SK-N-SH (cell line): ENCODE results near the gene IPO4. TPM values are rescaled to one million over a fixed set of nuclear protein-coding genes. Genes with fewer than 3 reads are reported as not detected.
A peak's percentile ranks its signal among the peaks of the same experiment; 100 is the strongest.

Experiments
- CTCF ChIA-PET: fragments of 300-600, 350-600 bp; formaldehyde crosslinking; extraction: SDS; loops from one replicate; lab custom pipeline; 2021; lab: Yijun Ruan, JAX
- POLR2A ChIA-PET: fragments of 350-600 bp; sonication (Branson Sonifier 250); formaldehyde crosslinking; extraction: SDS; loops from one replicate; lab custom pipeline; 2020; ENCODE audit warnings: antibody characterized with exemption, inconsistent platforms; lab: Yijun Ruan, JAX
- DNase-seq: peaks from one replicate; pipeline ENCODE4 v3.0.0; 2012
- H2AFZ ChIP-seq: fragments of 200-600 bp; sonication (generic); 2 replicates; pipeline ENCODE4 v1.8.1; 2016; ENCODE audit warnings: antibody characterized with exemption, mild to moderate bottlenecking, low read depth
- H3F3A ChIP-seq: fragments of 200-600 bp; sonication (generic); replicated peaks from 2 replicates; pipeline ENCODE3; 2016; ENCODE audit warnings: antibody characterized with exemption, mild to moderate bottlenecking; ENCODE audit not compliant: insufficient read depth
- H3K27ac ChIP-seq, 2 experiments: fragments of 200-500 bp in 1 of 2; fragments of 200-600 bp in 1 of 2; sonication (Bioruptor generic) in 1 of 2; sonication (generic), shearing (Covaris generic) in 1 of 2; 2 replicates each; pipeline versions ENCODE4 v1.5.1 to v1.6.1; 2014 to 2016; ENCODE audit warnings: low read depth in 2 of 2, inconsistent platforms in 1 of 2, low read length in 1 of 2, mild to moderate bottlenecking in 1 of 2, mixed read lengths in 1 of 2
- H3K27me3 ChIP-seq: fragments of 200-600 bp; sonication (generic), shearing (Covaris generic); 2 replicates; pipeline ENCODE4 v1.6.1; 2016; ENCODE audit warnings: mixed run types; ENCODE audit not compliant: insufficient read depth
- H3K36me3 ChIP-seq, 2 experiments: fragments of 200-500 bp in 1 of 2; fragments of 200-600 bp in 1 of 2; sonication (Bioruptor generic) in 1 of 2; sonication (generic) in 1 of 2; replicated peaks in 1 of 2; 2 replicates each; pipeline versions ENCODE3 to v1.5.1; 2014 to 2016; ENCODE audit warnings: low read length in 1 of 2, mild to moderate bottlenecking in 1 of 2; ENCODE audit not compliant: insufficient read depth in 2 of 2, control insufficient read depth in 1 of 2
- H3K4me1 ChIP-seq, 2 experiments: fragments of 200-500 bp in 1 of 2; fragments of 200-600 bp in 1 of 2; sonication (Bioruptor generic) in 1 of 2; sonication (generic), shearing (Covaris generic) in 1 of 2; 2 replicates each; pipeline versions ENCODE4 v1.5.1 to v1.6.1; 2014 to 2016; ENCODE audit warnings: low read depth in 1 of 2, low read length in 1 of 2, mixed run types in 1 of 2; ENCODE audit not compliant: insufficient read depth in 2 of 2, control insufficient read depth in 1 of 2
- H3K4me2 ChIP-seq: fragments of 200-600 bp; sonication (generic), shearing (Covaris generic); 2 replicates; pipeline ENCODE4 v1.6.1; 2017; ENCODE audit warnings: mixed run types
- H3K4me3 ChIP-seq, 2 experiments: fragments of 200-500 bp in 1 of 2; fragments of 200-600 bp in 1 of 2; sonication (Bioruptor generic) in 1 of 2; sonication (generic), shearing (Covaris generic) in 1 of 2; 2 replicates each; pipeline versions ENCODE4 v1.5.1 to v1.8.1; 2014 to 2016; ENCODE audit warnings: low read depth in 2 of 2, inconsistent platforms in 1 of 2, low read length in 1 of 2, mild to moderate bottlenecking in 1 of 2, mixed read lengths in 1 of 2, moderate library complexity in 1 of 2
- H3K79me2 ChIP-seq: fragments of 200-600 bp; sonication (generic); 2 replicates; pipeline ENCODE4 v1.8.1; 2017; ENCODE audit warnings: mild to moderate bottlenecking; ENCODE audit not compliant: insufficient read depth
- H3K9ac ChIP-seq: fragments of 200-600 bp; sonication (generic); 2 replicates; pipeline ENCODE4 v1.6.1; 2017; ENCODE audit warnings: mixed run types
- H3K9me2 ChIP-seq: fragments of 200-600 bp; sonication (generic); 2 replicates; pipeline ENCODE4 v1.6.1; 2017; ENCODE audit warnings: mixed run types
- H3K9me3 ChIP-seq: fragments of 200-600 bp; sonication (generic); 2 replicates; pipeline ENCODE4 v1.6.1; 2017; ENCODE audit warnings: mixed run types, mild to moderate bottlenecking, moderate library complexity
- H4K20me1 ChIP-seq: fragments of 200-600 bp; sonication (generic); 2 replicates; pipeline ENCODE4 v1.6.1; 2017; ENCODE audit warnings: mild to moderate bottlenecking, mixed run types; ENCODE audit not compliant: insufficient read depth
- CHD2 ChIP-seq: fragments of 150-350 bp; IDR thresholded peaks from 2 replicates; pipeline ENCODE4 v1.6.1; 2018; ENCODE audit warnings: low read length; ENCODE audit not compliant: partially characterized antibody
- FOSL2 ChIP-seq: IDR thresholded peaks from 2 replicates; pipeline ENCODE4 v1.4.0; 2012; ENCODE audit warnings: low read depth, mild to moderate bottlenecking, moderate library complexity, borderline replicate concordance
- MXI1 ChIP-seq: IDR thresholded peaks from 2 replicates; pipeline ENCODE4 v1.6.1; 2012; ENCODE audit warnings: mild to moderate bottlenecking, low read depth, low read length, improper control_type of control experiment
- RCOR1 ChIP-seq: fragments of 150-350 bp; IDR thresholded peaks from 2 replicates; pipeline ENCODE4 v1.6.1; 2017; ENCODE audit warnings: antibody characterized with exemption, low read length
- RFX5 ChIP-seq: IDR thresholded peaks from 2 replicates; pipeline ENCODE4 v1.6.1; 2012; ENCODE audit warnings: mild to moderate bottlenecking, improper control_type of control experiment, low read length
- TCF12 ChIP-seq: IDR thresholded peaks from 2 replicates; pipeline ENCODE4 v1.4.0; 2012
- WGBS: methylation state at CpG from one replicate; pipeline ENCODE4 v1.1.6; 2017; ENCODE audit warnings: low lambda C conversion rate; 5-methylcytosine and 5-hydroxymethylcytosine counted together
- polyA plus RNA-seq, 3 experiments: library from polyadenylated mRNA; depleted of rRNA; stranded (reverse); fragments of >200 nt; gene quantifications; 2 replicates each; pipeline ENCODE4 v1.2.3, GENCODE V29; 2012

The IPO4 gene
- polyA plus RNA-seq, 1 of the 3 experiments (the other 2 are of a cell fraction): 61.3 TPM

DNA sequence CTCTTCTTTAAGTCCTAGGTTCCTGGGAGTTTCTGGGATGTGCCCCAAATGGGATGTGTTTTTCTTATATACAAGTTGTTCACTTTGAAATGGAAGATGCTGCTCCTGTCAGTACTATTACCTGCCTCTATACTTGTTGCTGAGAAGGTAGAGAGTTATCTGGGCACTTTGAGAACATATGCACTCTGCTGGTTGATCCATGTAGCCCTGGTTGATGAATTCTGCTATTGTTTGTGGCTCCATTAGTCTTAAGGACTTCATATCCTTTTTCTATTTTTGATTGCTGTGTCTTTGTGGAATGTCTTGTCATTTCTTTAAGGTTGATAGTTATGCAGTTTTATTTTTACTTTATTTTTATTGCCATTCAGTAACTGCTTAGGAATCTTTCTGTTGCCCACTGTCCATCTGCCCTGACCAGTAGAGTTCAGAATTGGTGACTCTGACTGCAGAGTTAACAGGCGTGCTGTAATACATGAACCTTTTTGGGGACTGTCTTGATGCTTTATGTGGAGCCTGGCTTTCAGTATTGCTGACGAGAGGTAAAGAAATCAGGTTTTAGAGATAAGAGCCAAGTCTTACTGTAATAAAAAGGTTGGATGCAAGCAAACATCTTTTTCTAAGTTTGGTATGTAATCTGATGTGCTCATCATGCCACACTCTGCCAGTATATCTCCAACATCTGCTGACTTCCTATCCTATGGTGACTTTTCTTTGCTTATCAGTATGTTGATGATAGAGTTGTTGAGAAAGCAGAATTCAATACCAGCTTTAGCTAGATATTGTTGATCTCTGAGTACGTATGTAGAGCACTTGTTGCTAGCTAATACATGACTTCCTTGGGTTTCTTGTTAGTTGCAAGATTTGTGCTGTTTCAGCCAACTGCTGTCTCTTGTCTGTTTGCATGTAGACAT lies 45.7 kb upstream of the IPO4 start:
- Histone ChIP-seq H3K27me3 (no peaks in the 10 kb centered on the region), H3K9me3 (no peaks in the 10 kb centered on the region), H3K4me2 (peak overlapping the region; percentile 91), H3K9me2 (no peaks in the 10 kb centered on the region), H3K27ac (no peak overlapping the region; a peak in 1 of 4 replicates), H3K4me3 (peak overlapping the region in 1 of 2 experiments; percentile 93; a peak in 3 of 4 replicates), H3K36me3 (peaks cover 36 to 53% of the 10 kb centered on the region in 2 experiments), H2AFZ (no peak overlapping the region), H3K9ac (no peak overlapping the region), H3K4me1 (peaks cover 24 to 26% of the 10 kb centered on the region in 2 experiments; a peak in 3 of 4 replicates), H3K79me2 (peaks cover 69% of the 10 kb centered on the region), H4K20me1 (peaks cover 2% of the 10 kb centered on the region; the same call in 1 of the 2 replicates), H3F3A (peaks cover 12% of the 10 kb centered on the region)
- TF ChIP-seq RFX5 (no peak), FOSL2 (no peak), MXI1 (no peak), TCF12 (no peak)
- WGBS: 95% methylated on average over 3 of the region's 3 CpGs
- POLR2A ChIA-PET: interaction anchor here (1.2 to 1.7 kb wide), 3 partner anchors 8 to 132 kb away, joined by 3 to 8 read pairs (median 3); partner anchors contain the start of genes TINF2 and TM9SF1
- DNase-seq: no peak
- CTCF ChIA-PET: interaction anchor here (1.2 to 2.2 kb wide), 7 partner anchors 8 to 198 kb away, joined by 4 to 12 read pairs (median 6); partner anchors contain the start of genes CHMP4A, CIDEB and TINF2

DNA sequence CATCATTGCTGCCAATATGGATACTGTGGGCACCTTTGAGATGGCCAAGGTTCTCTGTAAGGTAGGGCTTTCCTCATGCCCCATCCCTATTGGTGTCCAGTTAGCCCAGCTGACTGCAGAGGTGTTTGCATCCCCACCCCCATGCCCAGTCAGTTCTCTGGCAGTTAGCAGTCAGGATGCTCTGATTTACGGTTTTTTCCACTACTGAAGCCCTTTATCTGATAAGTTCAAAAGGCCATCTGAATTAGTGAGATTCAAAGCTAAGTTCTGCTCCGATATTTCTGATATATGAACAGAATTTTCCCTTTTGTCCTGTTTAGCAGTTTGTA lies 44.9 kb upstream of the IPO4 start:
- 17% methylated on average over 2 of the region's 2 CpGs for WGBS
- Histone ChIP-seq H3K79me2 (peaks cover 71% of the 10 kb centered on the region), H3K4me1 (peaks cover 19 to 24% of the 10 kb centered on the region in 2 experiments; a peak in 3 of 4 replicates), H3K27me3 (no peaks in the 10 kb centered on the region), H3K9me2 (no peaks in the 10 kb centered on the region), H3K36me3 (peaks cover 27 to 47% of the 10 kb centered on the region in 2 experiments), H4K20me1 (peaks cover 2% of the 10 kb centered on the region; the same call in 1 of the 2 replicates), H3K9ac (peak overlapping the region; percentile 82), H3K4me3 (peak overlapping the region; percentile 82 to 93), H3K9me3 (no peaks in the 10 kb centered on the region), H3K4me2 (peak overlapping the region; percentile 91), H3K27ac (peak overlapping the region; percentile 89 to 99; a peak in 3 of 4 replicates), H2AFZ (no peak overlapping the region), H3F3A (peaks cover 7% of the 10 kb centered on the region)
- TF ChIP-seq CHD2 (peak; percentile 5), RCOR1 (no peak)
- CTCF ChIA-PET: interaction anchor here (1.2 to 2.2 kb wide), 3 partner anchors 9 to 75 kb away, joined by 4 to 12 read pairs (median 5); partner anchors contain the start of genes CIDEB and TINF2
- DNase-seq: no peak
- POLR2A ChIA-PET: interaction anchor here (1.2 to 1.7 kb wide), 3 partner anchors 9 to 133 kb away, joined by 3 to 8 read pairs (median 3); partner anchors contain the start of genes TINF2 and TM9SF1
